ENCODE data around the gene BCAS3.

DNA sequence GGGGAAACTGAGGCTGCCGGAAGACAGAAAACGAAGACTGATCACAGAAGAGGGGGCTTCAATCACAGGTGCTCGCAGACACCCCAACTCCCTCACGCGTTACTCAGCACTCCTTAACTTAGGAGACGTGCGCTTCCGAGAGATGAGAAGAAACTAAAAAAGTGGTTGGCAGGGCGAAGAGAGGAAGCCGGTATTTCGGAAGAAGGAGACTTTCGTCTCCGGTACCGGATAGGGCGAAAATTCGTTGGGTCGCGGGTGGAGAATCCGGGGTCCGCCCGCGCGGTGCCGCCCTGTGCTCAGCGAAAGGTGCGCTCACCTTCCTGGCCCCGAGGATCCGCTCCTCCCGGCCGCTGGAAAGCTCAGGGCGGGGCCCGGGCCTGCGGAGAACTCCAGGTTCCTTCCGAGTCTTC lies 721.1 kb downstream of the BCAS3 start:
- TF ChIP-seq FOXM1 (IDR thresholded peaks at IDR 0.05; ENCODE audit: borderline replicate concordance) (no peak), FOXA1 (IDR thresholded peaks at IDR 0.05) (no peak), TARDBP (IDR thresholded peaks at IDR 0.05) (no peak), ELF4 (IDR thresholded peaks at IDR 0.05) (no peak), SP1 (IDR thresholded peaks at IDR 0.05) (no peak), ARNT (IDR thresholded peaks at IDR 0.05) (no peak), FOXK2 (IDR thresholded peaks at IDR 0.05) (no peak), BHLHE40 (IDR thresholded peaks at IDR 0.05; ENCODE audit: borderline replicate concordance) (no peak)
